DND-41 (cell line): ENCODE measurements around the gene TUBA1B.
"Not testable (repeated sequence)": the region's sequence is repeated elsewhere in the genome, so short reads cannot be mapped to it uniquely, and the experiment has no call there.

Source experiments
- ATAC-seq: fragments of 200-7000 bp; cut with Tn5 transposase; 3 replicates; pipeline ENCODE4 v1.9.1; 2021; ENCODE audit warnings: low read depth; ENCODE audit not compliant: insufficient read depth
- DNase-seq: peaks from one replicate; pipeline ENCODE4 v3.0.0-alpha.2; 2020
- H2AFZ ChIP-seq: 2 replicates; pipeline ENCODE4 v1.6.0; 2012; ENCODE audit warnings: low read depth, low read length
- H3K27ac ChIP-seq: 2 replicates; pipeline ENCODE4 v1.5.1; 2012; ENCODE audit warnings: low read length, inconsistent platforms
- H3K27me3 ChIP-seq: fragments of 200-600 bp; sonication (generic); 2 replicates; pipeline ENCODE4 v1.6.0; 2012; ENCODE audit warnings: low read length, mild to moderate bottlenecking, inconsistent platforms; ENCODE audit not compliant: insufficient read depth, poor library complexity
- H3K36me3 ChIP-seq: 2 replicates; pipeline ENCODE4 v1.5.1; 2012; ENCODE audit warnings: low read length, inconsistent platforms; ENCODE audit not compliant: insufficient read depth
- H3K4me1 ChIP-seq: 2 replicates; pipeline ENCODE4 v1.5.1; 2012; ENCODE audit warnings: mild to moderate bottlenecking, low read length; ENCODE audit not compliant: insufficient read depth
- H3K4me2 ChIP-seq: 2 replicates; pipeline ENCODE4 v1.6.0; 2012; ENCODE audit warnings: mild to moderate bottlenecking, moderate library complexity, low read length, inconsistent platforms; ENCODE audit not compliant: insufficient read depth
- H3K4me3 ChIP-seq, 2 experiments: fragments of 200-600 bp in 1 of 2; shearing (Covaris generic) in 1 of 2; 2 replicates each; pipeline ENCODE4 v1.5.1; 2012 to 2016; ENCODE audit warnings: inconsistent platforms in 2 of 2, low read length in 2 of 2, mild to moderate bottlenecking in 2 of 2, low read depth in 1 of 2, moderate library complexity in 1 of 2
- H3K79me2 ChIP-seq: 2 replicates; pipeline ENCODE4 v1.6.0; 2012; ENCODE audit warnings: low read length, inconsistent platforms; ENCODE audit not compliant: insufficient read depth
- H3K9ac ChIP-seq: 2 replicates; pipeline ENCODE4 v1.6.0; 2012; ENCODE audit warnings: low read depth, mild to moderate bottlenecking, inconsistent platforms, low read length, moderate library complexity
- H3K9me3 ChIP-seq: 2 replicates; pipeline ENCODE4 v1.5.1; 2012; ENCODE audit warnings: low read length, moderate library complexity, mild to moderate bottlenecking, inconsistent platforms; ENCODE audit not compliant: insufficient read depth, severe bottlenecking
- H4K20me1 ChIP-seq: 2 replicates; pipeline ENCODE4 v1.6.0; 2012; ENCODE audit warnings: low read length; ENCODE audit not compliant: insufficient read depth
- EZH2 ChIP-seq: IDR thresholded peaks from 3 replicates; pipeline ENCODE4 v1.6.1; 2012; ENCODE audit warnings: borderline replicate concordance, low read depth, mild to moderate bottlenecking, moderate library complexity, low read length, inconsistent platforms; ENCODE audit not compliant: severe bottlenecking
- TF ChIP-seq, protein P1 (sequence below): IDR thresholded peaks from 2 replicates; pipeline ENCODE4 v1.5.1; 2012; ENCODE audit warnings: borderline replicate concordance, low read length, moderate library complexity, mild to moderate bottlenecking; ENCODE audit not compliant: poor library complexity, severe bottlenecking; ENCODE audit errors: extremely low read depth

The TUBA1B gene

DNA sequence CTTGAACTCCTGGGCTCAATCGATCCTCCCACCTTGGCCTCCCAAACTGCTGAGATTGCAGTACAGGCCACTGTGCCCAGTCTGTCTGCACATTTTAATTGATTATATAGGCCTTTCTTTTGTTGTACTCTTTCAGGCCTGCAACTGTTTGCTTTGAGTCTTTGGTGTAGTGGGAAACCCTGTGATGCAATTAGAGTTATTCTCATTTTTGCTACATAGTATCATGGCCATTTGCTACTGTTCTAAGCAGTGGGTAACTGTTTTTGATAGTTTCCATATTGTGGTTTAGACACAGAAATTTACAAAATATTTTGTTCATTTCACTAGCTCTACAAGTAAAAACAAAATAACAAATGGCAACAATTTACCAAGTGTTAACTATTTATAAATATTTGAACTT is 6.3 kb upstream of the TUBA1B start:
- TF ChIP-seq EZH2: no peak
- TF ChIP-seq, protein P1, sequence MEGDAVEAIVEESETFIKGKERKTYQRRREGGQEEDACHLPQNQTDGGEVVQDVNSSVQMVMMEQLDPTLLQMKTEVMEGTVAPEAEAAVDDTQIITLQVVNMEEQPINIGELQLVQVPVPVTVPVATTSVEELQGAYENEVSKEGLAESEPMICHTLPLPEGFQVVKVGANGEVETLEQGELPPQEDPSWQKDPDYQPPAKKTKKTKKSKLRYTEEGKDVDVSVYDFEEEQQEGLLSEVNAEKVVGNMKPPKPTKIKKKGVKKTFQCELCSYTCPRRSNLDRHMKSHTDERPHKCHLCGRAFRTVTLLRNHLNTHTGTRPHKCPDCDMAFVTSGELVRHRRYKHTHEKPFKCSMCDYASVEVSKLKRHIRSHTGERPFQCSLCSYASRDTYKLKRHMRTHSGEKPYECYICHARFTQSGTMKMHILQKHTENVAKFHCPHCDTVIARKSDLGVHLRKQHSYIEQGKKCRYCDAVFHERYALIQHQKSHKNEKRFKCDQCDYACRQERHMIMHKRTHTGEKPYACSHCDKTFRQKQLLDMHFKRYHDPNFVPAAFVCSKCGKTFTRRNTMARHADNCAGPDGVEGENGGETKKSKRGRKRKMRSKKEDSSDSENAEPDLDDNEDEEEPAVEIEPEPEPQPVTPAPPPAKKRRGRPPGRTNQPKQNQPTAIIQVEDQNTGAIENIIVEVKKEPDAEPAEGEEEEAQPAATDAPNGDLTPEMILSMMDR: no peak
- Histone ChIP-seq H3K36me3 (no peaks in the 10 kb centered on the region), H3K4me1 (peaks cover 15% of the 10 kb centered on the region), H3K27me3 (no peaks in the 10 kb centered on the region), H3K4me2 (no peak overlapping the region), H4K20me1 (no peaks in the 10 kb centered on the region), H3K27ac (no peak overlapping the region), H2AFZ (no peak overlapping the region), H3K4me3 (no peak overlapping the region), H3K79me2 (peaks cover 17% of the 10 kb centered on the region), H3K9me3 (no peaks in the 10 kb centered on the region), H3K9ac (peak overlapping the region; percentile 21; the same call in 1 of the 2 replicates)
- no peak for ATAC-seq
- no peak for DNase-seq

DNA sequence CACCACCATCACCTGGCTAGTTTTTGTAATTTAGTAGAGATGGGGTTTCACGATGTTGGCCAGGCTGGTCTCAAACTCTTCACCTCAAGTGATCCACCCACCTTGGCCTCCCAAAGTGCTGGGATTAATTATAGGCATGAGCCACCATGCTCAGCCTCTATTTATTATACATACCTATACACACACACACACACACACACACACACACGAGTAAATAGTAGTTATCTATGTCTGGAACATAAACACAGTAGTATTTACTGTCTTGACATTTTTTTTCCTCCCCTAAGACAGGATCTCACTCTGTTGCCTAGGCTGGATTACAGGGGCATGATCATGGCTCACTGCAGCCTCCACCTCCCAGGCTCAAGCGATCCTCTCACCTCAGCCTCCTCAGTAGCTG is 5.8 kb upstream of the TUBA1B start:
- Histone ChIP-seq H3K4me1 (peaks cover 20% of the 10 kb centered on the region), H3K79me2 (peaks cover 22% of the 10 kb centered on the region)
- not testable (repeated sequence) for H3K9me3 ChIP-seq, H3K27me3 ChIP-seq, H3K36me3 ChIP-seq, H2AFZ ChIP-seq, H3K4me3 ChIP-seq, DNase-seq, H3K27ac ChIP-seq, ATAC-seq, H3K4me2 ChIP-seq, H4K20me1 ChIP-seq, H3K9ac ChIP-seq

DNA sequence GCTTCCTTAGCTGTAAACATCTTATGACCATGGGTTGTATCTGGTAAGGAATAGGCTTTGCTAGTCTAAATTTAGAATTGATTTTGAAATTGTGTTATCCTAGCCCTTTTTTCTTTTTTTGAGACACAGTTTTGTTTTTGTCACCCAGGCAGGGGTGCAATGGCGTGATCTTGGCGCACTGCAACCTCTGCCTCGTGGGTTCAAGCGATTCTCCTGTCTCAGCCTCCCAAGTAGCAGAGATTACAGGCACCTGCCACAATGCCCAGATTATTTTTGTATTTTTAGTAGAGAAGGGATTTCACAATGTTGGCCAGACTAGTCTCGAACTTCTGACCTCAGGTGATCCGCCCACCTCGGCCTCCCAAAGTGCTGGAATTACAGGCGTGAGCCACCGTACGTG is 2.4 kb upstream of the TUBA1B start:
- peaks cover 51% of the 10 kb centered on the region for H3K79me2 ChIP-seq

DNA sequence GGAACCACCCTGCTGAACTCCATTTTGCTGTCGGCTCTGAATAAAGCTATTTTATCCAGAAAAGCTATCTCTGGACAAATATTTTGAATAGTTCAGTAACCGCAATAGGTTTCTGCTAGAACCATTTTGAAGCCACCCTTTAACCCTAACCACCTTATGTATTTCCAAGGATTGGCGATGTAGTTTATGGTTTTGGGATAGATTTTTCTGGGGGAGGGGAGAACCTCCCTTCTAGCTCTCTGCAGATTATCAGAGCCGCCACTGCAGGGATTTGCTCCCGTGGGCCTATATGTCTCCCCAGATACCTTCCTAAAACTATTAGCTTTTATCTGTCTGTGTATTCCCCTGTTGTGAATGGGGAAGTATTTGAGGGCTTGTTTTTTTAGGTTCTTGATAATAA is 1.8 kb upstream of the TUBA1B start:
- Histone ChIP-seq H3K27me3 (no peaks in the 10 kb centered on the region), H3K36me3 (peaks cover 28% of the 10 kb centered on the region), H3K4me1 (peaks cover 38% of the 10 kb centered on the region), H4K20me1 (peaks cover 20% of the 10 kb centered on the region), H3K4me2 (peak overlapping the region; percentile 78), H3K79me2 (peaks cover 51% of the 10 kb centered on the region), H3K4me3 (peak overlapping the region in 1 of 2 experiments; percentile 79; a peak in 2 of 4 replicates), H3K9me3 (no peaks in the 10 kb centered on the region), H3K9ac (peak overlapping the region; percentile 99), H2AFZ (no peak overlapping the region), H3K27ac (0 out of 2 replicates have a peak overlapping the region, but pooled peaks have one; percentile 87)
- TF ChIP-seq EZH2: no peak
- TF ChIP-seq, protein P1: no peak
- ATAC-seq: no peak
- no peak for DNase-seq

More for the DNA sequence above, 2.4 kb upstream of the TUBA1B start:
- H2AFZ ChIP-seq: no peak overlapping the region
- peaks cover 38% of the 10 kb centered on the region for H3K4me1 ChIP-seq
- H3K9ac ChIP-seq: peak overlapping the region; percentile 99; the same call in 1 of the 2 replicates
- no peak for DNase-seq
- no peak for ATAC-seq
- H3K4me2 ChIP-seq: peak overlapping the region; percentile 78
- H3K36me3 ChIP-seq: peaks cover 25% of the 10 kb centered on the region
- no peak overlapping the region for H3K4me3 ChIP-seq
- H3K27me3 ChIP-seq: no peaks in the 10 kb centered on the region
- no peak for TF ChIP-seq EZH2
- TF ChIP-seq, protein P1: no peak
- H3K27ac ChIP-seq: no peak overlapping the region
- no peaks in the 10 kb centered on the region for H3K9me3 ChIP-seq
- H4K20me1 ChIP-seq: peaks cover 20% of the 10 kb centered on the region
